Measurements from ENCODE around the gene VEPH1.

VEPH1 gene

GRCh38 chr3:157412323-157412855 is 90.8 kb downstream of the VEPH1 start:
- TF ChIP-seq CTCF (IDR thresholded peaks at IDR 0.05; ENCODE audit: insufficient read depth, low read depth, low read length, missing control alignments), result no peak
- DNase-seq (ENCODE audit: low read depth), result no peak
- no peak overlapping the region for H3K4me3 ChIP-seq (ENCODE audit: low read depth, low read length)

GRCh38 chr3:157410945-157411344 is 92.3 kb downstream of the VEPH1 start:
- TF ChIP-seq CTCF (IDR thresholded peaks at IDR 0.05; ENCODE audit: insufficient read depth, low read depth, low read length, missing control alignments), result no peak
- no peak overlapping the region for H3K4me3 ChIP-seq (ENCODE audit: low read depth, low read length)
- no peak for DNase-seq (ENCODE audit: low read depth)

- no peak for TF ChIP-seq CTCF (IDR thresholded peaks at IDR 0.05; ENCODE audit: insufficient read depth, low read depth, low read length, missing control alignments)
- DNase-seq (ENCODE audit: low read depth), result no peak
- no peak overlapping the region for H3K4me3 ChIP-seq (ENCODE audit: low read depth, low read length)
These were observed 93.7 kb downstream of the VEPH1 start for GRCh38 chr3:157409516-157409915.

GRCh38 chr3:157408499-157409149 is 94.6 kb downstream of the VEPH1 start:
- TF ChIP-seq CTCF (IDR thresholded peaks at IDR 0.05; ENCODE audit: insufficient read depth, low read depth, low read length, missing control alignments), result no peak
- no peak overlapping the region for H3K4me3 ChIP-seq (ENCODE audit: low read depth, low read length)
- no peak for DNase-seq (ENCODE audit: low read depth)

- DNase-seq (ENCODE audit: low read depth), result no peak
- H3K4me3 ChIP-seq (ENCODE audit: low read depth, low read length), result no peak overlapping the region
- TF ChIP-seq CTCF (IDR thresholded peaks at IDR 0.05; ENCODE audit: insufficient read depth, low read depth, low read length, missing control alignments), result no peak
These were observed 95.4 kb downstream of the VEPH1 start for GRCh38 chr3:157407769-157408168.

GRCh38 chr3:157406394-157406793 is 96.8 kb downstream of the VEPH1 start:
- no peak for DNase-seq (ENCODE audit: low read depth)
- no peak overlapping the region for H3K4me3 ChIP-seq (ENCODE audit: low read depth, low read length)
- TF ChIP-seq CTCF (IDR thresholded peaks at IDR 0.05; ENCODE audit: insufficient read depth, low read depth, low read length, missing control alignments), result no peak

- DNase-seq (ENCODE audit: low read depth), result no peak
These were observed 97.8 kb downstream of the VEPH1 start for GRCh38 chr3:157405457-157405856.

More at GRCh38 chr3:157405457-157405856, 97.8 kb downstream of the VEPH1 start:
- no peak overlapping the region for H3K4me3 ChIP-seq (ENCODE audit: low read depth, low read length)
- TF ChIP-seq CTCF (IDR thresholded peaks at IDR 0.05; ENCODE audit: insufficient read depth, low read depth, low read length, missing control alignments), result no peak
